ENCODE results near the gene SMYD3. TPM values are rescaled to one million over a fixed set of nuclear protein-coding genes. Genes with fewer than 3 reads are reported as not detected.
"Not testable (repeated sequence)": the region's sequence is repeated elsewhere in the genome, so short reads cannot be mapped to it uniquely, and the experiment has no call there.

SMYD3 gene
- total and polyA plus RNA-seq, 2 experiments from 2014 or later: 30.8 to 68.5 TPM

DNA sequence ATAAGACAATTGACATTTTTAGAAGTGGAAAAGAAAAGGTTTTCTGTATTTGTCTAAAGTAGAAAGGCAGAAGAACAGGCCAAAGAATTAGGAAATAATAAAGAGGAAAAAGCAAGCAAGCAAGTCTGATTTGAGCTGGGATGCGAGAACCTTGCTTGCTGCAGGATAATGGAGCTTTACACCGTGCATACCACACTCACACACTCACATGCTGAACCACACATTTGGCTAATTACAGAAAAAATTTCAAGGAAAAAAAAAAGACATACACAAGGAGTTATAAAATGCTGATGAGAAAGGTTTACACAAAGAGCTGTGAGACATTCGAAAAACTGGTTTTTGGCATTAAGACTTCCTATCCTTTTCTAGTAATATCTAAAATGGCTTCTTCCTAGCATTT lies 758.4 kb downstream of the SMYD3 start:
- DNase-seq (ENCODE audit: low spot score): no peak
- no peak for TF ChIP-seq EZH2phosphoT487 (IDR thresholded peaks at IDR 0.05; ENCODE audit: low read depth, severe bottlenecking, unreplicated experiment)
- TF ChIP-seq EZH2 (IDR thresholded peaks at IDR 0.05; ENCODE audit: borderline replicate concordance): no peak
- H3K4me2 ChIP-seq: no peak overlapping the region
- H2AFZ ChIP-seq: no peak overlapping the region
- no peak overlapping the region for H3K4me3 ChIP-seq
- no peaks in the 10 kb centered on the region for H4K20me1 ChIP-seq (ENCODE audit: insufficient read depth, poor library complexity, severe bottlenecking)
- peaks cover 13% of the 10 kb centered on the region for H3K4me1 ChIP-seq (ENCODE audit: insufficient read depth)
- H3K27ac ChIP-seq: no peak overlapping the region
- no peaks in the 10 kb centered on the region for H3K79me2 ChIP-seq
- H3K9me3 ChIP-seq (ENCODE audit: low read depth): no peaks in the 10 kb centered on the region
- no peaks in the 10 kb centered on the region for H3K27me3 ChIP-seq
- H3K36me3 ChIP-seq (replicated peaks; ENCODE audit: insufficient read depth, low read depth): no peaks in the 10 kb centered on the region
- H3K9me2 ChIP-seq (replicated peaks; ENCODE audit: insufficient read depth): no peaks in the 10 kb centered on the region
- WGBS (ENCODE audit: low lambda C conversion rate, missing lambda C conversion rate): 96% methylated on average over 3 of the region's 3 CpGs

- H3K79me2 ChIP-seq: no peaks in the 10 kb centered on the region
- TF ChIP-seq, protein P1, sequence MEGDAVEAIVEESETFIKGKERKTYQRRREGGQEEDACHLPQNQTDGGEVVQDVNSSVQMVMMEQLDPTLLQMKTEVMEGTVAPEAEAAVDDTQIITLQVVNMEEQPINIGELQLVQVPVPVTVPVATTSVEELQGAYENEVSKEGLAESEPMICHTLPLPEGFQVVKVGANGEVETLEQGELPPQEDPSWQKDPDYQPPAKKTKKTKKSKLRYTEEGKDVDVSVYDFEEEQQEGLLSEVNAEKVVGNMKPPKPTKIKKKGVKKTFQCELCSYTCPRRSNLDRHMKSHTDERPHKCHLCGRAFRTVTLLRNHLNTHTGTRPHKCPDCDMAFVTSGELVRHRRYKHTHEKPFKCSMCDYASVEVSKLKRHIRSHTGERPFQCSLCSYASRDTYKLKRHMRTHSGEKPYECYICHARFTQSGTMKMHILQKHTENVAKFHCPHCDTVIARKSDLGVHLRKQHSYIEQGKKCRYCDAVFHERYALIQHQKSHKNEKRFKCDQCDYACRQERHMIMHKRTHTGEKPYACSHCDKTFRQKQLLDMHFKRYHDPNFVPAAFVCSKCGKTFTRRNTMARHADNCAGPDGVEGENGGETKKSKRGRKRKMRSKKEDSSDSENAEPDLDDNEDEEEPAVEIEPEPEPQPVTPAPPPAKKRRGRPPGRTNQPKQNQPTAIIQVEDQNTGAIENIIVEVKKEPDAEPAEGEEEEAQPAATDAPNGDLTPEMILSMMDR (IDR thresholded peaks at IDR 0.05; ENCODE audit: poor library complexity): no peak
- TF ChIP-seq EZH2phosphoT487 (IDR thresholded peaks at IDR 0.05; ENCODE audit: low read depth, severe bottlenecking, unreplicated experiment) (no peak), EZH2 (IDR thresholded peaks at IDR 0.05; ENCODE audit: borderline replicate concordance) (no peak)
- no peak for DNase-seq (ENCODE audit: low spot score)
- H3K4me1 ChIP-seq (ENCODE audit: insufficient read depth): peaks cover 13% of the 10 kb centered on the region
- no peak overlapping the region for H3K4me3 ChIP-seq
- 79% methylated on average over 10 of the region's 10 CpGs for WGBS (ENCODE audit: low lambda C conversion rate, missing lambda C conversion rate)
- H3K36me3 ChIP-seq (replicated peaks; ENCODE audit: insufficient read depth, low read depth): no peaks in the 10 kb centered on the region
- H3K27ac ChIP-seq: no peak overlapping the region
- H3K27me3 ChIP-seq: no peaks in the 10 kb centered on the region
- H3K9me3 ChIP-seq (ENCODE audit: low read depth): no peaks in the 10 kb centered on the region
- H3K9me2 ChIP-seq (replicated peaks; ENCODE audit: insufficient read depth): no peaks in the 10 kb centered on the region
- no peak overlapping the region for H2AFZ ChIP-seq
- H4K20me1 ChIP-seq (ENCODE audit: insufficient read depth, poor library complexity, severe bottlenecking): no peaks in the 10 kb centered on the region
- H3K4me2 ChIP-seq: no peak overlapping the region
These were observed 758.8 kb downstream of the SMYD3 start for GRCh38 chr1:245748240-245748639.

DNA sequence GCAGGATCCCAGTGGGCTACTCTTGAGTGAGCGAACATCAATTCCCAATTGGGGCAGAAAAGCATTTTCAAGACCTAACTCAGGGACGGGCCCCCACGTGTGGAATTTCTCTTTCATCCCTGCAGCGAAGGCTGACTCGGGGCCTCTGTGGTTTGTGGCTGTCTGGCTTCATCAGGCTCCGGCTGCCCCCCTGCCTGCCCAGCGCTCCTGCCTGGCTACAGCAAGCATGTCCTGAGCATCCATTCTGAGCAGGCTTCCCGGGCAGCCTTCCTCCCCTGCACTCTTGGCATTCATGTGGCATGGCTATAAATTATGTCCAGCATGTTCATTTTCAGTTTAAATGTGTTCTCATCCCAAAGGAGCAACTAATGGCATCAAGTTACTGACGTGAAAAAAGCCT lies 764.2 kb downstream of the SMYD3 start:
- no peaks in the 10 kb centered on the region for H3K9me2 ChIP-seq (replicated peaks; ENCODE audit: insufficient read depth)
- H3K4me3 ChIP-seq: no peak overlapping the region
- TF ChIP-seq EZH2phosphoT487 (IDR thresholded peaks at IDR 0.05; ENCODE audit: low read depth, severe bottlenecking, unreplicated experiment) (no peak), EZH2 (IDR thresholded peaks at IDR 0.05; ENCODE audit: borderline replicate concordance) (no peak)
- TF ChIP-seq, protein P1 (IDR thresholded peaks at IDR 0.05; ENCODE audit: poor library complexity): no peak
- H3K4me2 ChIP-seq: no peak overlapping the region
- DNase-seq (ENCODE audit: low spot score): no peak
- H3K27me3 ChIP-seq: no peaks in the 10 kb centered on the region
- H3K9me3 ChIP-seq (ENCODE audit: low read depth): no peaks in the 10 kb centered on the region
- H3K4me1 ChIP-seq (ENCODE audit: insufficient read depth): peaks cover 5% of the 10 kb centered on the region
- H3K79me2 ChIP-seq: no peaks in the 10 kb centered on the region
- H2AFZ ChIP-seq: no peak overlapping the region
- no peaks in the 10 kb centered on the region for H3K36me3 ChIP-seq (replicated peaks; ENCODE audit: insufficient read depth, low read depth)
- WGBS (ENCODE audit: low lambda C conversion rate, missing lambda C conversion rate): 53% methylated on average over 9 of the region's 9 CpGs
- no peaks in the 10 kb centered on the region for H4K20me1 ChIP-seq (ENCODE audit: insufficient read depth, poor library complexity, severe bottlenecking)
- no peak overlapping the region for H3K27ac ChIP-seq

DNA sequence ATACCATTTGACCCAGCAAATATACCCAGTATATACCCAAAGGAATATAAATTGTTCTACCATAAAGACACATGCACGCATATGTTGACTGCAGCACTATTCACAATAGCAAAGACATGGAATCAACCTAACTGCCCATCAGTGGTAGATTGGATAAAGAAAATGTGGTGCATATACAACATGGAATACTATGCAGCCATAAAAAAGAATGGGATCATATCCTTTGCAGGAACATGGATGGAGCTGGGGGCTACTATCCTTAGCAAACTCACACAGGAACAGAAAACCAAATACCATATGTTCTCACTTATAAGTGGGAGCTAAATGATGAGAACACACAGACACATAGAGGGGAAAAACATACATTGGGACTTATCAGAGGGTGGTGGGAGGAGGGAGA lies 766.7 kb downstream of the SMYD3 start:
- not testable (repeated sequence) for H3K9me3 ChIP-seq (ENCODE audit: low read depth); H3K27ac ChIP-seq; H3K36me3 ChIP-seq (replicated peaks; ENCODE audit: insufficient read depth, low read depth); H3K79me2 ChIP-seq; DNase-seq (ENCODE audit: low spot score); H2AFZ ChIP-seq; H3K9me2 ChIP-seq (replicated peaks; ENCODE audit: insufficient read depth); H3K4me1 ChIP-seq (ENCODE audit: insufficient read depth); H4K20me1 ChIP-seq (ENCODE audit: insufficient read depth, poor library complexity, severe bottlenecking); H3K27me3 ChIP-seq; H3K4me3 ChIP-seq; H3K4me2 ChIP-seq
- 100% methylated on average over 1 of the region's 1 CpG for WGBS (ENCODE audit: low lambda C conversion rate, missing lambda C conversion rate)

Data from hepatocyte (in vitro differentiated cells).